HepG2 (cell line): Measurements from ENCODE around the gene FGF7. TPM values are rescaled to one million over a fixed set of nuclear protein-coding genes. Genes with fewer than 3 reads are reported as not detected.

ENCODE experiments used
- HMG20A ChIP-seq: IDR thresholded peaks from 2 replicates; pipeline ENCODE4 v1.6.1; 2016; ENCODE audit warnings: borderline replicate concordance
- RELA ChIP-seq: sonication (generic); formaldehyde crosslinking; IDR thresholded peaks from 2 replicates; pipeline ENCODE4 v1.4.0; 2020; ENCODE audit warnings: missing genetic modification reagents
- SMARCC2 ChIP-seq: fragments of 450-650 bp; IDR thresholded peaks from 2 replicates; pipeline ENCODE4 v1.6.1; 2017; ENCODE audit warnings: antibody characterized with exemption, mild to moderate bottlenecking
- SP140L ChIP-seq: sonication (generic); formaldehyde crosslinking; IDR thresholded peaks from 2 replicates; pipeline ENCODE4 v1.4.0; 2020; ENCODE audit warnings: missing genetic modification reagents, borderline replicate concordance
- TOE1 ChIP-seq: sonication (generic); formaldehyde crosslinking; IDR thresholded peaks from 2 replicates; pipeline ENCODE4 v1.4.0; 2020; ENCODE audit warnings: mild to moderate bottlenecking, missing genetic modification reagents
- ZNF253 ChIP-seq: sonication (generic); formaldehyde crosslinking; IDR thresholded peaks from 2 replicates; pipeline ENCODE4 v1.8.0; 2022; ENCODE audit warnings: mild to moderate bottlenecking, missing genetic modification reagents, borderline replicate concordance
- ZNF44 ChIP-seq: sonication (generic); formaldehyde crosslinking; IDR thresholded peaks from 2 replicates; pipeline ENCODE4 v1.5.1; 2020; ENCODE audit warnings: mild to moderate bottlenecking, missing genetic modification reagents
- ZNF501 ChIP-seq: sonication (generic); formaldehyde crosslinking; IDR thresholded peaks from 2 replicates; pipeline ENCODE4 v1.5.1; 2020; ENCODE audit warnings: mild to moderate bottlenecking, moderate library complexity, missing genetic modification reagents
- ZSCAN22 ChIP-seq: sonication (generic); formaldehyde crosslinking; IDR thresholded peaks from 2 replicates; pipeline ENCODE4 v1.4.0; 2020; ENCODE audit warnings: mild to moderate bottlenecking, missing genetic modification reagents
- polyA plus RNA-seq, 8 experiments: library from polyadenylated mRNA; depleted of rRNA in 3 of 8; stranded (reverse) in 7 of 8; unstranded in 1 of 8; fragments of >200 nt; fragmentation: Illumina TruSeq in 4 of 8; extraction: Trizol in 4 of 8; gene quantifications; 2 replicates each; pipeline versions ENCODE4 v1.2.1 to v1.2.3, GENCODE V29; 2011 to 2016; ENCODE audit warnings: low read depth in 4 of 8, missing spikeins in 1 of 8, mixed read lengths in 1 of 8; ENCODE audit not compliant: insufficient read depth in 1 of 8
- total RNA-seq, 5 experiments: library from RNA; depleted of rRNA; stranded (reverse); fragments of >200 nt; fragmentation: Illumina TruSeq; extraction: Trizol; gene quantifications; 2 replicates each; pipeline ENCODE4 v1.2.3, GENCODE V29; 2016; ENCODE audit warnings: low read depth in 1 of 5
- TF ChIP-seq, protein P1 (sequence below): sonication (generic); formaldehyde crosslinking; IDR thresholded peaks from 2 replicates; pipeline ENCODE4 v1.5.1; 2020; ENCODE audit warnings: missing genetic modification reagents, mild to moderate bottlenecking, borderline replicate concordance
- TF ChIP-seq, protein P2 (sequence below): sonication (generic); formaldehyde crosslinking; IDR thresholded peaks from 2 replicates; pipeline ENCODE4 v1.4.0; 2020; ENCODE audit warnings: missing genetic modification reagents, borderline replicate concordance
- TF ChIP-seq, protein P3 (sequence below): sonication (generic); formaldehyde crosslinking; IDR thresholded peaks from 2 replicates; pipeline ENCODE4 v1.4.0; 2020; ENCODE audit warnings: missing genetic modification reagents
- TF ChIP-seq, protein P4 (sequence below), 2 experiments: sonication (generic) in 1 of 2; formaldehyde crosslinking in 1 of 2; IDR thresholded peaks; 2 replicates each; pipeline versions ENCODE4 v1.4.0 to v1.6.1; 2018 to 2020; ENCODE audit warnings: missing genetic modification reagents in 2 of 2, borderline replicate concordance in 1 of 2, low read depth in 1 of 2, mild to moderate bottlenecking in 1 of 2, missing biosample characterization in 1 of 2

Gene FGF7
- total and polyA plus RNA-seq, 2 of the 13 experiments (the other 11 are each of a cell fraction or from before 2014, with no cell fraction given): not detected

DNA sequence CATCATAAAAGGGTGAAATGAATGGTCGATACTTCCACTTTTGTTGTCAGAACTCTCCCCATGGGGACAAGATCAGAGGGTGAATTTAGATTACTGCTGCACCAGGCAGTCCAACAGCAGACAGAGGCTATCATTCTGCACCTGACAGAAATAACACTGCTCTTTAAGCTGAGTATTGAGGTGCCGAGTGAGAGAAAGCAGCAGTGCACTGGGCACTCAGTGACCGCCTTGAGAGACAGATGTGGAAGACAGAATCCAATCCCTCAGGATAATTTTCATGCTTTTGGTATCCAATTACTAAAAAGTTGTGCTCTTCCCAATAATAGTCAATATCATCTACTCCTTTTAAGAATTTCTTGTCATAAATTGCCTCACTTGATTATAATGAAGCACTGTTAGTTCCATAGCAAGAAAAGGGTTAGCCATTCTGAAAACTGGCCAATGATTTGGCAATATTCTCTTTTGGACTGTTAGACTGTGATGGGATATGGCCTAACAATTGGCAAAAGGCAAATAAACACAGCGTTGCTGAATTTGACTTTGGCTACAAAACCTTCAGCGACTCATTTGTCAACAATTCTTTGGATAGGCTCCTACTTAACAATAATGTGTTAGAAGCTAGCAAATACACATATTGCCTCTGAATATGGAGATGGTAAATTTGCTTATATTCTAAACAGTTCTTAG is 5.5 kb downstream of the FGF7 start (continued):
- TF ChIP-seq, protein P1, sequence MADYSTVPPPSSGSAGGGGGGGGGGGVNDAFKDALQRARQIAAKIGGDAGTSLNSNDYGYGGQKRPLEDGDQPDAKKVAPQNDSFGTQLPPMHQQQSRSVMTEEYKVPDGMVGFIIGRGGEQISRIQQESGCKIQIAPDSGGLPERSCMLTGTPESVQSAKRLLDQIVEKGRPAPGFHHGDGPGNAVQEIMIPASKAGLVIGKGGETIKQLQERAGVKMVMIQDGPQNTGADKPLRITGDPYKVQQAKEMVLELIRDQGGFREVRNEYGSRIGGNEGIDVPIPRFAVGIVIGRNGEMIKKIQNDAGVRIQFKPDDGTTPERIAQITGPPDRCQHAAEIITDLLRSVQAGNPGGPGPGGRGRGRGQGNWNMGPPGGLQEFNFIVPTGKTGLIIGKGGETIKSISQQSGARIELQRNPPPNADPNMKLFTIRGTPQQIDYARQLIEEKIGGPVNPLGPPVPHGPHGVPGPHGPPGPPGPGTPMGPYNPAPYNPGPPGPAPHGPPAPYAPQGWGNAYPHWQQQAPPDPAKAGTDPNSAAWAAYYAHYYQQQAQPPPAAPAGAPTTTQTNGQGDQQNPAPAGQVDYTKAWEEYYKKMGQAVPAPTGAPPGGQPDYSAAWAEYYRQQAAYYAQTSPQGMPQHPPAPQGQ (CRISPR knock-in tag): no peak
- TF ChIP-seq ZNF253 (CRISPR knock-in tag) (no peak), SMARCC2 (no peak), ZNF44 (no peak), ZNF501 (CRISPR knock-in tag) (no peak), SP140L (CRISPR knock-in tag) (no peak), TOE1 (CRISPR knock-in tag) (no peak), RELA (CRISPR knock-in tag) (no peak), ZSCAN22 (no peak), HMG20A (no peak)
- TF ChIP-seq, protein P2, sequence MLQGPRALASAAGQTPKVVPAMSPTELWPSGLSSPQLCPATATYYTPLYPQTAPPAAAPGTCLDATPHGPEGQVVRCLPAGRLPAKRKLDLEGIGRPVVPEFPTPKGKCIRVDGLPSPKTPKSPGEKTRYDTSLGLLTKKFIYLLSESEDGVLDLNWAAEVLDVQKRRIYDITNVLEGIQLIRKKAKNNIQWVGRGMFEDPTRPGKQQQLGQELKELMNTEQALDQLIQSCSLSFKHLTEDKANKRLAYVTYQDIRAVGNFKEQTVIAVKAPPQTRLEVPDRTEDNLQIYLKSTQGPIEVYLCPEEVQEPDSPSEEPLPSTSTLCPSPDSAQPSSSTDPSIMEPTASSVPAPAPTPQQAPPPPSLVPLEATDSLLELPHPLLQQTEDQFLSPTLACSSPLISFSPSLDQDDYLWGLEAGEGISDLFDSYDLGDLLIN (CRISPR knock-in tag): no peak
- TF ChIP-seq, protein P3, sequence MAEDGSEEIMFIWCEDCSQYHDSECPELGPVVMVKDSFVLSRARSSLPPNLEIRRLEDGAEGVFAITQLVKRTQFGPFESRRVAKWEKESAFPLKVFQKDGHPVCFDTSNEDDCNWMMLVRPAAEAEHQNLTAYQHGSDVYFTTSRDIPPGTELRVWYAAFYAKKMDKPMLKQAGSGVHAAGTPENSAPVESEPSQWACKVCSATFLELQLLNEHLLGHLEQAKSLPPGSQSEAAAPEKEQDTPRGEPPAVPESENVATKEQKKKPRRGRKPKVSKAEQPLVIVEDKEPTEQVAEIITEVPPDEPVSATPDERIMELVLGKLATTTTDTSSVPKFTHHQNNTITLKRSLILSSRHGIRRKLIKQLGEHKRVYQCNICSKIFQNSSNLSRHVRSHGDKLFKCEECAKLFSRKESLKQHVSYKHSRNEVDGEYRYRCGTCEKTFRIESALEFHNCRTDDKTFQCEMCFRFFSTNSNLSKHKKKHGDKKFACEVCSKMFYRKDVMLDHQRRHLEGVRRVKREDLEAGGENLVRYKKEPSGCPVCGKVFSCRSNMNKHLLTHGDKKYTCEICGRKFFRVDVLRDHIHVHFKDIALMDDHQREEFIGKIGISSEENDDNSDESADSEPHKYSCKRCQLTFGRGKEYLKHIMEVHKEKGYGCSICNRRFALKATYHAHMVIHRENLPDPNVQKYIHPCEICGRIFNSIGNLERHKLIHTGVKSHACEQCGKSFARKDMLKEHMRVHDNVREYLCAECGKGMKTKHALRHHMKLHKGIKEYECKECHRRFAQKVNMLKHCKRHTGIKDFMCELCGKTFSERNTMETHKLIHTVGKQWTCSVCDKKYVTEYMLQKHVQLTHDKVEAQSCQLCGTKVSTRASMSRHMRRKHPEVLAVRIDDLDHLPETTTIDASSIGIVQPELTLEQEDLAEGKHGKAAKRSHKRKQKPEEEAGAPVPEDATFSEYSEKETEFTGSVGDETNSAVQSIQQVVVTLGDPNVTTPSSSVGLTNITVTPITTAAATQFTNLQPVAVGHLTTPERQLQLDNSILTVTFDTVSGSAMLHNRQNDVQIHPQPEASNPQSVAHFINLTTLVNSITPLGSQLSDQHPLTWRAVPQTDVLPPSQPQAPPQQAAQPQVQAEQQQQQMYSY (CRISPR knock-in tag): no peak
- TF ChIP-seq, protein P4, sequence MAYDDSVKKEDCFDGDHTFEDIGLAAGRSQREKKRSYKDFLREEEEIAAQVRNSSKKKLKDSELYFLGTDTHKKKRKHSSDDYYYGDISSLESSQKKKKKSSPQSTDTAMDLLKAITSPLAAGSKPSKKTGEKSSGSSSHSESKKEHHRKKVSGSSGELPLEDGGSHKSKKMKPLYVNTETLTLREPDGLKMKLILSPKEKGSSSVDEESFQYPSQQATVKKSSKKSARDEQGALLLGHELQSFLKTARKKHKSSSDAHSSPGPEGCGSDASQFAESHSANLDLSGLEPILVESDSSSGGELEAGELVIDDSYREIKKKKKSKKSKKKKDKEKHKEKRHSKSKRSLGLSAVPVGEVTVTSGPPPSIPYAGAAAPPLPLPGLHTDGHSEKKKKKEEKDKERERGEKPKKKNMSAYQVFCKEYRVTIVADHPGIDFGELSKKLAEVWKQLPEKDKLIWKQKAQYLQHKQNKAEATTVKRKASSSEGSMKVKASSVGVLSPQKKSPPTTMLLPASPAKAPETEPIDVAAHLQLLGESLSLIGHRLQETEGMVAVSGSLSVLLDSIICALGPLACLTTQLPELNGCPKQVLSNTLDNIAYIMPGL (CRISPR knock-in tag; IDR thresholded peaks at IDR 0.05; ENCODE audit: borderline replicate concordance in 1 of 2, low read depth in 1 of 2): no peak
